PFSK-1 (cell line): ENCODE measurements around the gene HEXA.

Source experiments
- FOXP2 ChIP-seq: optimal IDR thresholded peaks from 2 replicates; pipeline ENCODE3; 2011; ENCODE audit warnings: borderline replicate concordance, control low read depth, inconsistent platforms; ENCODE audit not compliant: insufficient read depth; ENCODE audit errors: extremely low read length, extremely low read depth
- POLR2AphosphoS5 ChIP-seq: IDR thresholded peaks from 2 replicates; pipeline ENCODE4 v1.6.1; 2012; ENCODE audit warnings: low read depth, mild to moderate bottlenecking, control low read depth, low read length, moderate library complexity
- SIN3A ChIP-seq: IDR thresholded peaks from 2 replicates; pipeline ENCODE4 v1.6.1; 2012; ENCODE audit warnings: mild to moderate bottlenecking, low read length, moderate library complexity, borderline replicate concordance; ENCODE audit not compliant: insufficient read depth
- TAF1 ChIP-seq: IDR thresholded peaks from 2 replicates; pipeline ENCODE4 v1.6.1; 2012; ENCODE audit warnings: low read length, control low read depth, borderline replicate concordance; ENCODE audit not compliant: insufficient read depth
- TF ChIP-seq, protein P1 (sequence below), 2 experiments: IDR thresholded peaks; 2 replicates each; pipeline versions ENCODE4 v1.6.1 to v1.8.0; 2011 to 2012; ENCODE audit warnings: low read depth in 2 of 2, low read length in 2 of 2, control low read depth in 1 of 2, inconsistent platforms in 1 of 2, mild to moderate bottlenecking in 1 of 2, moderate library complexity in 1 of 2; ENCODE audit not compliant: insufficient read depth in 1 of 2

DNA sequence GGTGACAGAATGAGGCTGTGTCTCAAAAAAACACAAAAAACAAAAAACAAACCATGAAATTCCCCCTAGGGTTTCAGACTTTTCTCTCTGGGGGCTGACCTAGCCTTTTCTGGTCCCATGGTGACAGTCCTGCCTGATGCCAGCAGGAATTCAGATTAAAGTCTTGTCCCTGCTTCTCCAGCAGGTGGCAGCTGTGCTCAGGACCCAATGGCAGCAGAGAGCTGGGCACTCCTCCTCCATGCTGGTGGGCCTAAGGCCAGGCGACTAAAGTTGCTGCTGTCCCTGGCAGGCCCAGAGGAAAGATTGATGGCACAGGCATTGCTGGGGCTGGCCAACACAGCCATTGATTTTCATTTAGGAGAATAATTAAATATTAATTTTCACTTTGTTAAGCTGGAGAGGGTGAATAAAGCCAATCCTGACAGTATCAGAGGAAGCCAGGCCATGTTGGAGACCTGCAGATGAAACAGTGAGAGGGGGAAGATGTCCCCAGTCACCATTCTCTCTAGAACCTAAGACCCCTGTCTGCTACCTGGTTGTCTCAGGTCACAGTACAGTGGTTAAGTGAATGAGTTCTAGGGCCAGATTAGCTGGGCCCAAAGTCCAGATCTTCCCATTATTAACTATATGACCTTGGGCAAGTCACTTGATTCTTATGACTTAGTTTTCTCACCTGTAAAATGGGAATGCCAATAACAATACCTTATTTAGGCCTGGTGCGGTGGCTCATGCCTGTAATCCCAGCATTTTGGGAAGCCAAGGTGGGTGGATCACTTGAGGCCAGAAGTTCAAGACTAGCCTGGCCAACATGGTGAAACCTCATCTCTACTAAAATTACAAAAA is 63.0 kb downstream of the HEXA start:
- no peak for TF ChIP-seq TAF1
- no peak for TF ChIP-seq POLR2AphosphoS5
- no peak for TF ChIP-seq SIN3A
- TF ChIP-seq, protein P1, sequence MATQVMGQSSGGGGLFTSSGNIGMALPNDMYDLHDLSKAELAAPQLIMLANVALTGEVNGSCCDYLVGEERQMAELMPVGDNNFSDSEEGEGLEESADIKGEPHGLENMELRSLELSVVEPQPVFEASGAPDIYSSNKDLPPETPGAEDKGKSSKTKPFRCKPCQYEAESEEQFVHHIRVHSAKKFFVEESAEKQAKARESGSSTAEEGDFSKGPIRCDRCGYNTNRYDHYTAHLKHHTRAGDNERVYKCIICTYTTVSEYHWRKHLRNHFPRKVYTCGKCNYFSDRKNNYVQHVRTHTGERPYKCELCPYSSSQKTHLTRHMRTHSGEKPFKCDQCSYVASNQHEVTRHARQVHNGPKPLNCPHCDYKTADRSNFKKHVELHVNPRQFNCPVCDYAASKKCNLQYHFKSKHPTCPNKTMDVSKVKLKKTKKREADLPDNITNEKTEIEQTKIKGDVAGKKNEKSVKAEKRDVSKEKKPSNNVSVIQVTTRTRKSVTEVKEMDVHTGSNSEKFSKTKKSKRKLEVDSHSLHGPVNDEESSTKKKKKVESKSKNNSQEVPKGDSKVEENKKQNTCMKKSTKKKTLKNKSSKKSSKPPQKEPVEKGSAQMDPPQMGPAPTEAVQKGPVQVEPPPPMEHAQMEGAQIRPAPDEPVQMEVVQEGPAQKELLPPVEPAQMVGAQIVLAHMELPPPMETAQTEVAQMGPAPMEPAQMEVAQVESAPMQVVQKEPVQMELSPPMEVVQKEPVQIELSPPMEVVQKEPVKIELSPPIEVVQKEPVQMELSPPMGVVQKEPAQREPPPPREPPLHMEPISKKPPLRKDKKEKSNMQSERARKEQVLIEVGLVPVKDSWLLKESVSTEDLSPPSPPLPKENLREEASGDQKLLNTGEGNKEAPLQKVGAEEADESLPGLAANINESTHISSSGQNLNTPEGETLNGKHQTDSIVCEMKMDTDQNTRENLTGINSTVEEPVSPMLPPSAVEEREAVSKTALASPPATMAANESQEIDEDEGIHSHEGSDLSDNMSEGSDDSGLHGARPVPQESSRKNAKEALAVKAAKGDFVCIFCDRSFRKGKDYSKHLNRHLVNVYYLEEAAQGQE (IDR thresholded peaks at IDR 0.05; ENCODE audit: insufficient read depth in 1 of 2, low read depth in 2 of 2, low read length in 2 of 2): 0 out of 4 replicates have a peak, but pooled peaks of 1 of the 2 experiments have one; percentile 57
- TF ChIP-seq FOXP2: no peak
